Coronary artery (tissue), 2 donors: ENCODE results near the gene TBC1D9.

Experiments used
- DNase-seq: peaks from one replicate; pipeline ENCODE4 v3.0.0-alpha.2; 2017; ENCODE audit warnings: low spot score
- H3K27ac ChIP-seq, 2 donors: fragments of 200-600 bp; sonication (generic); one replicate each; pipeline ENCODE4 v1.5.1; 2016 to 2019
- H3K4me3 ChIP-seq: fragments of 200-600 bp; sonication (generic); 2 replicates; pipeline ENCODE4 v1.5.1; 2016; ENCODE audit warnings: mild to moderate bottlenecking, moderate library complexity
- TF ChIP-seq, protein P1 (sequence below): fragments of 200-600 bp; sonication (generic); IDR thresholded peaks from one replicate; pipeline ENCODE4 v1.5.1; 2019; ENCODE audit warnings: antibody characterized with exemption

TBC1D9 gene

GRCh38 chr4:140756319-140757231 lies at the start of gene TBC1D9:
TSS of gene TBC1D9 (minus strand) at chr4:140756385. CDS start at chr4:140756045, 340 bp downstream.
- Histone ChIP-seq H3K4me3 (peak within 1 kb of the TSS; percentile 88), H3K27ac (peak within 1 kb of the TSS; percentile 91 to 93)
- TF ChIP-seq, protein P1, sequence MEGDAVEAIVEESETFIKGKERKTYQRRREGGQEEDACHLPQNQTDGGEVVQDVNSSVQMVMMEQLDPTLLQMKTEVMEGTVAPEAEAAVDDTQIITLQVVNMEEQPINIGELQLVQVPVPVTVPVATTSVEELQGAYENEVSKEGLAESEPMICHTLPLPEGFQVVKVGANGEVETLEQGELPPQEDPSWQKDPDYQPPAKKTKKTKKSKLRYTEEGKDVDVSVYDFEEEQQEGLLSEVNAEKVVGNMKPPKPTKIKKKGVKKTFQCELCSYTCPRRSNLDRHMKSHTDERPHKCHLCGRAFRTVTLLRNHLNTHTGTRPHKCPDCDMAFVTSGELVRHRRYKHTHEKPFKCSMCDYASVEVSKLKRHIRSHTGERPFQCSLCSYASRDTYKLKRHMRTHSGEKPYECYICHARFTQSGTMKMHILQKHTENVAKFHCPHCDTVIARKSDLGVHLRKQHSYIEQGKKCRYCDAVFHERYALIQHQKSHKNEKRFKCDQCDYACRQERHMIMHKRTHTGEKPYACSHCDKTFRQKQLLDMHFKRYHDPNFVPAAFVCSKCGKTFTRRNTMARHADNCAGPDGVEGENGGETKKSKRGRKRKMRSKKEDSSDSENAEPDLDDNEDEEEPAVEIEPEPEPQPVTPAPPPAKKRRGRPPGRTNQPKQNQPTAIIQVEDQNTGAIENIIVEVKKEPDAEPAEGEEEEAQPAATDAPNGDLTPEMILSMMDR: no peak
- DNase-seq: peak; percentile 82

DNA sequence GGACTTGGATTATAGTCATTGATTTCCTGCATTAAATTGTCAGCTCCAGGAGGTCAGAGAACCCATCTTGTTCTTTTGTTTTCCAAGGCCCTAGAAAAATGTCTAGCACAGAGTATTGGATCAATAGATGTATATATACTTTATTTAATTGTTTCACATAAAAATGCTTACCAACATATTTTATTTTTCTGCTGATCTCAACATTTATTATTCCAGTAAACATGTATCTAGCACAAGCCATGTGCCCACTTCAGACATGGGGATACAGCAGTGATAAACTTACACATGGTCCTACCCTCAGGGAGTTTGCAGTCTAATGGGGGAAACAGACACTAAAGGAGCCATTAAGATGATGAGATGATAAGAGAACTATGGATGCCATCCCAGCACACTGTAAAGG lies 49.1 kb upstream of the TBC1D9 start:
- no peak for DNase-seq
- no peak overlapping the region for H3K27ac ChIP-seq
- no peak overlapping the region for H3K4me3 ChIP-seq
- TF ChIP-seq, protein P1: no peak

GRCh38 chr4:140802591-140802990 lies 46.4 kb upstream of the TBC1D9 start:
- TF ChIP-seq, protein P1: no peak
- DNase-seq: no peak
- Histone ChIP-seq H3K4me3 (no peak overlapping the region), H3K27ac (no peak overlapping the region)

DNA sequence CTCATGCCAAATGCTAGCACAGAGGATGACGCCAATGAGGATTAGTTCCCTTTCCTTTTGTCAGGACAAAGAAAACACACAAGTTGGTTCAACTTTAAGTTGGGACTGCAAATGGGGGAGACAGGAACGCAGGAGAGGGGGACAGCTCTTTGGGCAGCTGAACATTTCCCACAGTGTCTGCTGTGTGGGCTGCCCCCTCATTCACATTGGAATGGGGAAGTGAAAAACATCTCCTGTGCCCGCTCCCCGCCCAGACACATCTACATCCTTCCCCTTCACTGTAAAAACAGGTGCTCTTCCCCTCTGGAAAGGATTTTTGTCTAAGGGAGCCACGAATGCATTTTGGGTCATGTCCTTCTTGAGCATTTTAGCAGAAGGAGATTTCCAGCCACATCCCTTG lies 44.5 kb upstream of the TBC1D9 start:
- no peak overlapping the region for H3K27ac ChIP-seq
- no peak overlapping the region for H3K4me3 ChIP-seq
- TF ChIP-seq, protein P1: no peak
- DNase-seq: no peak

GRCh38 chr4:140799686-140800225 lies 43.6 kb upstream of the TBC1D9 start:
- Histone ChIP-seq H3K27ac (no peak overlapping the region), H3K4me3 (no peak overlapping the region)
- DNase-seq: no peak
- TF ChIP-seq, protein P1: no peak

GRCh38 chr4:140793291-140793690 lies 37.1 kb upstream of the TBC1D9 start:
- Histone ChIP-seq H3K27ac (no peak overlapping the region), H3K4me3 (no peak overlapping the region)
- TF ChIP-seq, protein P1: no peak
- no peak for DNase-seq
